Measurements from ENCODE around the gene PACSIN1. TPM values are rescaled to one million over a fixed set of nuclear protein-coding genes. Genes with fewer than 3 reads are reported as not detected.

Gene PACSIN1
- total and polyA plus RNA-seq, 2 of the 4 experiments (the other 2 are of a cell fraction): 0.02 TPM; not detected in 1

GRCh38 chr6:34573567-34574183 is 107.8 kb downstream of the PACSIN1 start:
- 0 out of 2 replicates have a peak, but pooled peaks cover 6% of the 10 kb centered on the region for H3K9me1 ChIP-seq (ENCODE audit: insufficient read depth, low read length)
- no peak overlapping the region for H4K91ac ChIP-seq (ENCODE audit: insufficient read depth, low read depth, low read length)
- H2AK9ac ChIP-seq (replicated peaks; ENCODE audit: low read depth, low read length, poor library complexity): no peak overlapping the region
- no peaks in the 10 kb centered on the region for H3K4me1 ChIP-seq (ENCODE audit: control insufficient read depth, insufficient read depth, low read length)
- no peak overlapping the region for H3K4ac ChIP-seq (ENCODE audit: low read depth, low read length)
- TF ChIP-seq, protein P1, sequence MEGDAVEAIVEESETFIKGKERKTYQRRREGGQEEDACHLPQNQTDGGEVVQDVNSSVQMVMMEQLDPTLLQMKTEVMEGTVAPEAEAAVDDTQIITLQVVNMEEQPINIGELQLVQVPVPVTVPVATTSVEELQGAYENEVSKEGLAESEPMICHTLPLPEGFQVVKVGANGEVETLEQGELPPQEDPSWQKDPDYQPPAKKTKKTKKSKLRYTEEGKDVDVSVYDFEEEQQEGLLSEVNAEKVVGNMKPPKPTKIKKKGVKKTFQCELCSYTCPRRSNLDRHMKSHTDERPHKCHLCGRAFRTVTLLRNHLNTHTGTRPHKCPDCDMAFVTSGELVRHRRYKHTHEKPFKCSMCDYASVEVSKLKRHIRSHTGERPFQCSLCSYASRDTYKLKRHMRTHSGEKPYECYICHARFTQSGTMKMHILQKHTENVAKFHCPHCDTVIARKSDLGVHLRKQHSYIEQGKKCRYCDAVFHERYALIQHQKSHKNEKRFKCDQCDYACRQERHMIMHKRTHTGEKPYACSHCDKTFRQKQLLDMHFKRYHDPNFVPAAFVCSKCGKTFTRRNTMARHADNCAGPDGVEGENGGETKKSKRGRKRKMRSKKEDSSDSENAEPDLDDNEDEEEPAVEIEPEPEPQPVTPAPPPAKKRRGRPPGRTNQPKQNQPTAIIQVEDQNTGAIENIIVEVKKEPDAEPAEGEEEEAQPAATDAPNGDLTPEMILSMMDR (conservative IDR thresholded peaks at IDR 0.05; ENCODE audit: low read depth, low read length): no peak
- TF ChIP-seq, protein P2, sequence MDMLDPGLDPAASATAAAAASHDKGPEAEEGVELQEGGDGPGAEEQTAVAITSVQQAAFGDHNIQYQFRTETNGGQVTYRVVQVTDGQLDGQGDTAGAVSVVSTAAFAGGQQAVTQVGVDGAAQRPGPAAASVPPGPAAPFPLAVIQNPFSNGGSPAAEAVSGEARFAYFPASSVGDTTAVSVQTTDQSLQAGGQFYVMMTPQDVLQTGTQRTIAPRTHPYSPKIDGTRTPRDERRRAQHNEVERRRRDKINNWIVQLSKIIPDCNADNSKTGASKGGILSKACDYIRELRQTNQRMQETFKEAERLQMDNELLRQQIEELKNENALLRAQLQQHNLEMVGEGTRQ (IDR thresholded peaks at IDR 0.05; ENCODE audit: low read depth, low read length): no peak
- TF ChIP-seq MAZ (IDR thresholded peaks at IDR 0.05; ENCODE audit: borderline replicate concordance, low read depth, low read length) (no peak), ELK1 (IDR thresholded peaks at IDR 0.05; ENCODE audit: borderline replicate concordance, low read depth, low read length) (no peak), NFE2L2 (IDR thresholded peaks at IDR 0.05; ENCODE audit: low read depth, low read length) (no peak), RCOR1 (IDR thresholded peaks at IDR 0.05; ENCODE audit: insufficient replicate concordance, low read length) (no peak), MXI1 (IDR thresholded peaks at IDR 0.05; ENCODE audit: borderline replicate concordance, low read depth, low read length) (no peak), RAD21 (IDR thresholded peaks at IDR 0.05; ENCODE audit: low read length) (no peak), CEBPB (IDR thresholded peaks at IDR 0.05; ENCODE audit: low read depth, low read length) (no peak), SMC3 (IDR thresholded peaks at IDR 0.05; ENCODE audit: low read depth, low read length) (no peak), POLR2A (IDR thresholded peaks at IDR 0.05; ENCODE audit: low read depth, low read length) (no peak), FOS (IDR thresholded peaks at IDR 0.05; ENCODE audit: low read depth, low read length) (no peak), BHLHE40 (IDR thresholded peaks at IDR 0.05; ENCODE audit: low read depth, low read length) (no peak), RFX5 (IDR thresholded peaks at IDR 0.05; ENCODE audit: low read depth, low read length) (no peak), CHD1 (IDR thresholded peaks at IDR 0.05; ENCODE audit: low read depth, low read length) (no peak), MAFK (IDR thresholded peaks at IDR 0.05; ENCODE audit: low read depth, low read length) (no peak)
- H4K5ac ChIP-seq (ENCODE audit: low read depth, low read length): no peak overlapping the region
- no peak overlapping the region for H3K9ac ChIP-seq (ENCODE audit: low read depth, low read length)
- no peak overlapping the region for H3K4me3 ChIP-seq (ENCODE audit: insufficient read depth, low read depth, low read length)
- no peaks in the 10 kb centered on the region for H4K20me1 ChIP-seq (ENCODE audit: insufficient read depth, low read length)
- H3K9me3 ChIP-seq (ENCODE audit: control insufficient read depth, insufficient read depth, low read length): no peaks in the 10 kb centered on the region
- H4K8ac ChIP-seq (ENCODE audit: low read depth in 2 of 2, low read length in 2 of 2): no peak overlapping the region
- 66% methylated on average over 4 of the region's 8 CpGs; no CpG with 5 or more reads in 1 of the 2 experiments for WGBS, 2 experiments (ENCODE audit: extremely low coverage in 2 of 2, insufficient read length in 1 of 2)
- H3K36me3 ChIP-seq (ENCODE audit: control insufficient read depth, insufficient read depth, low read length): no peaks in the 10 kb centered on the region
- H2BK5ac ChIP-seq (ENCODE audit: low read depth, low read length, poor library complexity, severe bottlenecking): no peak overlapping the region
- H3K18ac ChIP-seq (ENCODE audit: low read depth, low read length): no peak overlapping the region
- no peak overlapping the region for H2AFZ ChIP-seq (replicated peaks; ENCODE audit: low read length, poor library complexity)
- no peak overlapping the region for H3K27ac ChIP-seq (ENCODE audit: insufficient read depth, low read length)
- H3K4me2 ChIP-seq (ENCODE audit: low read depth, low read length): no peak overlapping the region
- CTCF ChIA-PET: no interaction called here
- in situ Hi-C loops (cut with MboI; ENCODE audit: low sequenced_read_pairs) (no loop called here), intact Hi-C loops (cut with micrococcal nuclease) (no loop called here), dilution Hi-C loops (cut with HindIII; ENCODE audit: low sequenced_read_pairs, unreplicated experiment) (no loop called here)
- H3K79me1 ChIP-seq (ENCODE audit: low read depth in 1 of 2, low read length in 2 of 2): no peaks in the 10 kb centered on the region; a peak in 1 of 4 replicates
- H3K27me3 ChIP-seq (ENCODE audit: control insufficient read depth, insufficient read depth, low read length): no peaks in the 10 kb centered on the region; the same call in 1 of the 2 replicates
- no peak overlapping the region for H3K56ac ChIP-seq (ENCODE audit: extremely low read depth, insufficient read depth, low read length)
- no peak overlapping the region for H3K14ac ChIP-seq (replicated peaks; ENCODE audit: low read depth, low read length)
- DNase-seq (no peak), ATAC-seq (ENCODE audit: low read depth) (no peak)
- no peak overlapping the region for H2BK20ac ChIP-seq (ENCODE audit: low read depth, low read length)
- H2AK5ac ChIP-seq (ENCODE audit: low read depth, low read length): no peak overlapping the region
- BruUV-seq (replicated peaks): no TSS peak
- no peak overlapping the region for H2BK15ac ChIP-seq (ENCODE audit: low read depth, low read length)
- POLR2A ChIA-PET (ENCODE audit: unreplicated experiment): no interaction called here
- no peak overlapping the region for H2BK120ac ChIP-seq (ENCODE audit: low read depth, low read length)
- no peak overlapping the region for H3K23ac ChIP-seq (ENCODE audit: low read depth, low read length)
